IgD-negative memory B cell (primary cell): ENCODE measurements around the gene CCDC27. TPM values are rescaled to one million over a fixed set of nuclear protein-coding genes. Genes with fewer than 3 reads are reported as not detected.

ENCODE experiments used
- H3K27ac Mint-ChIP-seq, 3 donors: one replicate each; pipeline ENCODE4 v1.8.0; 2020 to 2022; ENCODE audit warnings: mild to moderate bottlenecking in 3 of 3, mixed read lengths in 3 of 3, moderate library complexity in 1 of 3
- H3K27me3 Mint-ChIP-seq: one replicate; pipeline ENCODE4 v1.8.0; 2021; ENCODE audit warnings: mixed read lengths
- H3K36me3 Mint-ChIP-seq: one replicate; pipeline ENCODE4 v1.8.0; 2020; ENCODE audit warnings: mild to moderate bottlenecking, mixed read lengths
- H3K4me1 Mint-ChIP-seq, 3 donors: one replicate each; pipeline ENCODE4 v1.8.0; 2020 to 2022; ENCODE audit warnings: mixed read lengths in 3 of 3, mild to moderate bottlenecking in 1 of 3
- H3K4me3 Mint-ChIP-seq, 4 donors: one replicate each; pipeline ENCODE4 v1.8.0; 2020 to 2022; ENCODE audit warnings: mild to moderate bottlenecking in 4 of 4, mixed read lengths in 4 of 4, moderate library complexity in 3 of 4
- H3K9me3 Mint-ChIP-seq, 3 donors: one replicate each; pipeline ENCODE4 v1.8.0; 2020 to 2021; ENCODE audit warnings: mixed read lengths in 3 of 3, mild to moderate bottlenecking in 1 of 3
- polyA plus RNA-seq: library from polyadenylated mRNA; unstranded; fragments of 300-500 nt; fragmentation: Illumina TruSeq; gene quantifications from one replicate; pipeline ENCODE4 v1.2.3, GENCODE V29; 2021

Gene CCDC27
- polyA plus RNA-seq, 1 donor from 2014 or later: not detected

GRCh38 chr1:3729594-3730542 is 22.4 kb upstream of the CCDC27 start:
- Mint-ChIP-seq H3K4me3 (no peak overlapping the region), H3K27me3 (no peaks in the 10 kb centered on the region), H3K9me3 (no peaks in the 10 kb centered on the region), H3K4me1 (no peaks in the 10 kb centered on the region), H3K36me3 (peaks cover 2% of the 10 kb centered on the region), H3K27ac (no peak overlapping the region)

- Mint-ChIP-seq H3K27ac (no peak overlapping the region), H3K27me3 (no peaks in the 10 kb centered on the region), H3K4me3 (no peak overlapping the region), H3K9me3 (no peaks in the 10 kb centered on the region), H3K4me1 (no peaks in the 10 kb centered on the region), H3K36me3 (peaks cover 2% of the 10 kb centered on the region)
Measured at GRCh38 chr1:3730543-3731247, 21.6 kb upstream of the CCDC27 start.

- H3K9me3 Mint-ChIP-seq: no peaks in the 10 kb centered on the region
- no peak overlapping the region for H3K27ac Mint-ChIP-seq
- H3K27me3 Mint-ChIP-seq: no peaks in the 10 kb centered on the region
- peaks cover 2% of the 10 kb centered on the region for H3K36me3 Mint-ChIP-seq
- no peak overlapping the region for H3K4me3 Mint-ChIP-seq
- no peaks in the 10 kb centered on the region for H3K4me1 Mint-ChIP-seq
Measured at GRCh38 chr1:3731583-3732433, 20.4 kb upstream of the CCDC27 start.

- peaks cover 4% of the 10 kb centered on the region for H3K36me3 Mint-ChIP-seq
- H3K9me3 Mint-ChIP-seq: no peaks in the 10 kb centered on the region
- H3K4me1 Mint-ChIP-seq: no peaks in the 10 kb centered on the region
- no peak overlapping the region for H3K4me3 Mint-ChIP-seq
- H3K27me3 Mint-ChIP-seq: no peaks in the 10 kb centered on the region
- no peak overlapping the region for H3K27ac Mint-ChIP-seq
Measured at GRCh38 chr1:3732434-3733093, 19.7 kb upstream of the CCDC27 start.

- no peaks in the 10 kb centered on the region for H3K9me3 Mint-ChIP-seq
Measured at GRCh38 chr1:3733094-3733882, 19.0 kb upstream of the CCDC27 start.

GRCh38 chr1:3733883-3734589 is 18.2 kb upstream of the CCDC27 start:
- Mint-ChIP-seq H3K4me3 (no peak overlapping the region), H3K36me3 (peaks cover 2% of the 10 kb centered on the region), H3K9me3 (no peaks in the 10 kb centered on the region), H3K4me1 (no peaks in the 10 kb centered on the region), H3K27me3 (no peaks in the 10 kb centered on the region), H3K27ac (no peak overlapping the region)

More at GRCh38 chr1:3733094-3733882, 19.0 kb upstream of the CCDC27 start:
- H3K36me3 Mint-ChIP-seq: peaks cover 4% of the 10 kb centered on the region
- no peaks in the 10 kb centered on the region for H3K27me3 Mint-ChIP-seq
- peak overlapping the region in 1 of 3 donors; percentile 16 for H3K27ac Mint-ChIP-seq
- H3K4me3 Mint-ChIP-seq: no peak overlapping the region
- H3K4me1 Mint-ChIP-seq: no peaks in the 10 kb centered on the region

GRCh38 chr1:3734602-3735001 is 17.6 kb upstream of the CCDC27 start:
- H3K4me3 Mint-ChIP-seq: no peak overlapping the region
- no peaks in the 10 kb centered on the region for H3K4me1 Mint-ChIP-seq
- H3K27ac Mint-ChIP-seq: no peak overlapping the region

GRCh38 chr1:3735027-3735681 is 17.1 kb upstream of the CCDC27 start:
- Mint-ChIP-seq H3K9me3 (no peaks in the 10 kb centered on the region), H3K4me3 (no peak overlapping the region), H3K36me3 (peaks cover 2% of the 10 kb centered on the region), H3K27me3 (no peaks in the 10 kb centered on the region), H3K27ac (no peak overlapping the region), H3K4me1 (no peaks in the 10 kb centered on the region)

More at GRCh38 chr1:3734602-3735001, 17.6 kb upstream of the CCDC27 start:
- H3K9me3 Mint-ChIP-seq: no peaks in the 10 kb centered on the region
- H3K36me3 Mint-ChIP-seq: peaks cover 2% of the 10 kb centered on the region
- no peaks in the 10 kb centered on the region for H3K27me3 Mint-ChIP-seq

GRCh38 chr1:3735688-3736087 is 16.6 kb upstream of the CCDC27 start:
- H3K4me1 Mint-ChIP-seq: no peaks in the 10 kb centered on the region
- H3K4me3 Mint-ChIP-seq: no peak overlapping the region
- peak overlapping the region in 1 of 3 donors; percentile 45 for H3K27ac Mint-ChIP-seq
- no peaks in the 10 kb centered on the region for H3K9me3 Mint-ChIP-seq
- peaks cover 2% of the 10 kb centered on the region for H3K36me3 Mint-ChIP-seq
- H3K27me3 Mint-ChIP-seq: no peaks in the 10 kb centered on the region

- no peaks in the 10 kb centered on the region for H3K4me1 Mint-ChIP-seq
- no peaks in the 10 kb centered on the region for H3K9me3 Mint-ChIP-seq
- H3K4me3 Mint-ChIP-seq: no peak overlapping the region
- no peaks in the 10 kb centered on the region for H3K27me3 Mint-ChIP-seq
- H3K27ac Mint-ChIP-seq: peak overlapping the region in 1 of 3 donors; percentile 45
- H3K36me3 Mint-ChIP-seq: peaks cover 2% of the 10 kb centered on the region
Measured at GRCh38 chr1:3736131-3736561, 16.1 kb upstream of the CCDC27 start.

GRCh38 chr1:3736708-3737107 is 15.5 kb upstream of the CCDC27 start:
- H3K27ac Mint-ChIP-seq: no peak overlapping the region
- no peaks in the 10 kb centered on the region for H3K9me3 Mint-ChIP-seq
- no peaks in the 10 kb centered on the region for H3K27me3 Mint-ChIP-seq
- peaks cover 0 to 2% (median 0%) of the 10 kb centered on the region in 3 donors for H3K4me1 Mint-ChIP-seq
- H3K4me3 Mint-ChIP-seq: no peak overlapping the region
- peaks cover 5% of the 10 kb centered on the region for H3K36me3 Mint-ChIP-seq

- H3K4me3 Mint-ChIP-seq: no peak overlapping the region
- H3K27me3 Mint-ChIP-seq: no peaks in the 10 kb centered on the region
- H3K27ac Mint-ChIP-seq: no peak overlapping the region
- peaks cover 0 to 8% (median 2%) of the 10 kb centered on the region in 3 donors for H3K4me1 Mint-ChIP-seq
- H3K36me3 Mint-ChIP-seq: peaks cover 5% of the 10 kb centered on the region
- no peaks in the 10 kb centered on the region for H3K9me3 Mint-ChIP-seq
Measured at GRCh38 chr1:3738943-3739342, 13.3 kb upstream of the CCDC27 start.

- peaks cover 5% of the 10 kb centered on the region for H3K36me3 Mint-ChIP-seq
- H3K9me3 Mint-ChIP-seq: no peaks in the 10 kb centered on the region
- H3K27me3 Mint-ChIP-seq: no peaks in the 10 kb centered on the region
Measured at GRCh38 chr1:3740042-3740441, 12.2 kb upstream of the CCDC27 start.

More at GRCh38 chr1:3740042-3740441, 12.2 kb upstream of the CCDC27 start:
- no peak overlapping the region for H3K4me3 Mint-ChIP-seq
- H3K27ac Mint-ChIP-seq: no peak overlapping the region
- peaks cover 0 to 8% (median 4%) of the 10 kb centered on the region in 3 donors for H3K4me1 Mint-ChIP-seq
